ENCODE measurements around the gene PRSS8.
"Not testable (repeated sequence)": the region's sequence is repeated elsewhere in the genome, so short reads cannot be mapped to it uniquely, and the experiment has no call there.

PRSS8 gene

GRCh38 chr16:31109622-31110021 is 25.9 kb downstream of the PRSS8 start:
- Histone ChIP-seq H3K27me3 (ENCODE audit: low read depth) (no peaks in the 10 kb centered on the region), H3K36me3 (replicated peaks) (peaks cover 27% of the 10 kb centered on the region), H3K4me1 (peaks cover 14% of the 10 kb centered on the region), H3K4me3 (no peak overlapping the region), H3K9me3 (no peaks in the 10 kb centered on the region)
- in situ Hi-C loops (cut with MboI; ENCODE audit: low sequenced_read_pairs) = no loop called here
- DNase-seq (ENCODE audit: low spot score in 2 of 2) = no peak

- H3K4me3 ChIP-seq = peak overlapping the region; percentile 80
- in situ Hi-C loops (cut with MboI; ENCODE audit: low sequenced_read_pairs) = no loop called here
- H3K4me1 ChIP-seq = peaks cover 14% of the 10 kb centered on the region
- no peaks in the 10 kb centered on the region for H3K9me3 ChIP-seq
- no peak for DNase-seq (ENCODE audit: low spot score in 2 of 2)
- H3K36me3 ChIP-seq (replicated peaks) = peaks cover 27% of the 10 kb centered on the region
- no peaks in the 10 kb centered on the region for H3K27me3 ChIP-seq (ENCODE audit: low read depth)
Observed at GRCh38 chr16:31108794-31109558, 26.6 kb downstream of the PRSS8 start.

GRCh38 chr16:31108035-31108793 is 27.3 kb downstream of the PRSS8 start, which contains the start of gene BCKDK:
Gene BCKDK (plus strand): TSS chr16:31108386. CDS start chr16:31109224, 838 bp downstream.
- H3K4me1 ChIP-seq = peaks cover 14% of the 10 kb centered on the region
- peaks cover 27% of the 10 kb centered on the region for H3K36me3 ChIP-seq (replicated peaks)
- no peaks in the 10 kb centered on the region for H3K27me3 ChIP-seq (ENCODE audit: low read depth)
- in situ Hi-C loops (cut with MboI; ENCODE audit: low sequenced_read_pairs) = no loop called here
- peak; percentile 77 to 88 for DNase-seq (ENCODE audit: low spot score in 2 of 2)
- no peaks in the 10 kb centered on the region for H3K9me3 ChIP-seq
- peak within 1 kb of the TSS; percentile 80 for H3K4me3 ChIP-seq

GRCh38 chr16:31107465-31107867 is 28.1 kb downstream of the PRSS8 start:
- in situ Hi-C loops (cut with MboI; ENCODE audit: low sequenced_read_pairs) = no loop called here
- no peaks in the 10 kb centered on the region for H3K9me3 ChIP-seq
- peaks cover 14% of the 10 kb centered on the region for H3K4me1 ChIP-seq
- DNase-seq (ENCODE audit: low spot score in 2 of 2) = no peak
- H3K36me3 ChIP-seq (replicated peaks) = peaks cover 27% of the 10 kb centered on the region
- H3K4me3 ChIP-seq = no peak overlapping the region; the same call in 1 of the 2 replicates
- H3K27me3 ChIP-seq (ENCODE audit: low read depth) = no peaks in the 10 kb centered on the region

GRCh38 chr16:31106509-31107464 is 28.7 kb downstream of the PRSS8 start:
- in situ Hi-C loops (cut with MboI; ENCODE audit: low sequenced_read_pairs) = no loop called here

GRCh38 chr16:31105677-31106213 is 29.8 kb downstream of the PRSS8 start:
- Histone ChIP-seq H3K36me3 (replicated peaks) (peaks cover 13% of the 10 kb centered on the region), H3K27me3 (ENCODE audit: low read depth) (no peaks in the 10 kb centered on the region), H3K9me3 (no peaks in the 10 kb centered on the region), H3K4me1 (peaks cover 14% of the 10 kb centered on the region), H3K4me3 (no peak overlapping the region)
- DNase-seq (ENCODE audit: low spot score in 2 of 2) = peak; percentile 79 to 95
- in situ Hi-C loops (cut with MboI; ENCODE audit: low sequenced_read_pairs) = no loop called here

More at GRCh38 chr16:31106509-31107464, 28.7 kb downstream of the PRSS8 start:
- H3K9me3 ChIP-seq = no peaks in the 10 kb centered on the region
- H3K27me3 ChIP-seq (ENCODE audit: low read depth) = no peaks in the 10 kb centered on the region
- DNase-seq (ENCODE audit: low spot score in 2 of 2) = no peak
- peaks cover 14% of the 10 kb centered on the region for H3K4me1 ChIP-seq
- H3K4me3 ChIP-seq = no peak overlapping the region
- H3K36me3 ChIP-seq (replicated peaks) = peaks cover 21% of the 10 kb centered on the region

- H3K9me3 ChIP-seq; in situ Hi-C loops (cut with MboI; ENCODE audit: low sequenced_read_pairs); H3K4me3 ChIP-seq; DNase-seq (ENCODE audit: low spot score in 2 of 2); H3K4me1 ChIP-seq; H3K27me3 ChIP-seq (ENCODE audit: low read depth); H3K36me3 ChIP-seq (replicated peaks): not testable (repeated sequence)
Observed at GRCh38 chr16:31100876-31101641, 34.5 kb downstream of the PRSS8 start.

GRCh38 chr16:31099860-31100638 is 35.5 kb downstream of the PRSS8 start:
- Histone ChIP-seq H3K36me3 (replicated peaks) (no peaks in the 10 kb centered on the region), H3K27me3 (ENCODE audit: low read depth) (no peaks in the 10 kb centered on the region), H3K4me3 (no peak overlapping the region), H3K4me1 (no peaks in the 10 kb centered on the region), H3K9me3 (no peaks in the 10 kb centered on the region)
- DNase-seq (ENCODE audit: low spot score in 2 of 2) = no peak
- in situ Hi-C loops (cut with MboI; ENCODE audit: low sequenced_read_pairs) = no loop called here

- in situ Hi-C loops (cut with MboI; ENCODE audit: low sequenced_read_pairs) = no loop called here
- DNase-seq (ENCODE audit: low spot score in 2 of 2) = peak; percentile 95 to 97
- H3K4me1 ChIP-seq = 0 out of 2 replicates have a peak, but pooled peaks cover 2% of the 10 kb centered on the region
- no peaks in the 10 kb centered on the region for H3K9me3 ChIP-seq
- H3K27me3 ChIP-seq (ENCODE audit: low read depth) = no peaks in the 10 kb centered on the region
- peak within 1 kb of the TSS; percentile 84 for H3K4me3 ChIP-seq
- H3K36me3 ChIP-seq (replicated peaks) = peaks cover 15% of the 10 kb centered on the region
Observed at GRCh38 chr16:31094424-31095120, 41.0 kb downstream of the PRSS8 start, which contains the start of gene VKORC1. Gene VKORC1 (minus strand): TSS chr16:31094797. CDS start chr16:31094729, 68 bp downstream.

- Histone ChIP-seq H3K27me3 (ENCODE audit: low read depth) (no peaks in the 10 kb centered on the region), H3K4me3 (peak overlapping the region; percentile 84), H3K36me3 (replicated peaks) (peaks cover 19% of the 10 kb centered on the region), H3K4me1 (0 out of 2 replicates have a peak, but pooled peaks cover 2% of the 10 kb centered on the region), H3K9me3 (no peaks in the 10 kb centered on the region)
- in situ Hi-C loops (cut with MboI; ENCODE audit: low sequenced_read_pairs) = no loop called here
- DNase-seq (ENCODE audit: low spot score in 2 of 2) = peak in 1 of 2 experiments; percentile 43
Observed at GRCh38 chr16:31094088-31094423, 41.5 kb downstream of the PRSS8 start.

GRCh38 chr16:31093132-31093703 is 42.3 kb downstream of the PRSS8 start:
- H3K9me3 ChIP-seq = no peaks in the 10 kb centered on the region
- peak; percentile 63 to 69 for DNase-seq (ENCODE audit: low spot score in 2 of 2)
- H3K4me1 ChIP-seq = 0 out of 2 replicates have a peak, but pooled peaks cover 2% of the 10 kb centered on the region
- in situ Hi-C loops (cut with MboI; ENCODE audit: low sequenced_read_pairs) = no loop called here
- peaks cover 27% of the 10 kb centered on the region for H3K36me3 ChIP-seq (replicated peaks)
- peak overlapping the region; percentile 84 for H3K4me3 ChIP-seq
- no peaks in the 10 kb centered on the region for H3K27me3 ChIP-seq (ENCODE audit: low read depth)
